ENCODE measurements around the gene GPR171. TPM values are rescaled to one million over a fixed set of nuclear protein-coding genes. Genes with fewer than 3 reads are reported as not detected.

Gene GPR171
- total and polyA plus RNA-seq, 7 donors = 0.41 to 8.9 (median 0.55) TPM; not detected in 2

GRCh38 chr3:151192545-151192944 is 10.5 kb downstream of the GPR171 start:
- intact Hi-C loops (cut with DNase I) = no loop called here
- no peak overlapping the region for H3K4me3 ChIP-seq
- no peaks in the 10 kb centered on the region for H3K36me3 ChIP-seq
- TF ChIP-seq EP300 (IDR thresholded peaks at IDR 0.05) (no peak), POLR2AphosphoS5 (IDR thresholded peaks at IDR 0.05) (no peak), CTCF (IDR thresholded peaks at IDR 0.05) (no peak)
- no peaks in the 10 kb centered on the region for H3K4me1 ChIP-seq
- no peak for DNase-seq
- H3K9me3 ChIP-seq = no peaks in the 10 kb centered on the region
- no peaks in the 10 kb centered on the region for H3K27me3 ChIP-seq
- WGBS, 2 donors = 96 to 97% methylated on average over 6 of the region's 6 CpGs
- H3K27ac ChIP-seq = no peak overlapping the region

- Histone ChIP-seq H3K4me3 (no peak overlapping the region), H3K9me3 (no peaks in the 10 kb centered on the region), H3K27ac (no peak overlapping the region), H3K36me3 (no peaks in the 10 kb centered on the region), H3K4me1 (no peaks in the 10 kb centered on the region), H3K27me3 (no peaks in the 10 kb centered on the region)
- intact Hi-C loops (cut with DNase I) = no loop called here
- WGBS, 2 donors = 84 to 88% methylated on average over 1 of the region's 1 CpG
- no peak for DNase-seq
- TF ChIP-seq CTCF (IDR thresholded peaks at IDR 0.05) = no peak
- TF ChIP-seq EP300 (IDR thresholded peaks at IDR 0.05) = no peak
- no peak for TF ChIP-seq POLR2A (IDR thresholded peaks at IDR 0.05)
- no peak for TF ChIP-seq POLR2AphosphoS5 (IDR thresholded peaks at IDR 0.05)
These were observed 11.9 kb downstream of the GPR171 start for GRCh38 chr3:151191095-151191494.

- H3K27ac ChIP-seq = no peak overlapping the region
- DNase-seq = no peak
- no peaks in the 10 kb centered on the region for H3K36me3 ChIP-seq
- H3K4me3 ChIP-seq = no peak overlapping the region
- TF ChIP-seq POLR2AphosphoS5 (IDR thresholded peaks at IDR 0.05) = no peak
- no peak for TF ChIP-seq POLR2A (IDR thresholded peaks at IDR 0.05)
- no peak for TF ChIP-seq CTCF (IDR thresholded peaks at IDR 0.05)
- no peak for TF ChIP-seq EP300 (IDR thresholded peaks at IDR 0.05)
- intact Hi-C loops (cut with DNase I) = no loop called here
- H3K9me3 ChIP-seq = no peaks in the 10 kb centered on the region
- WGBS, 2 donors = 67 to 80% methylated on average over 5 of the region's 5 CpGs
- H3K27me3 ChIP-seq = no peaks in the 10 kb centered on the region
- no peaks in the 10 kb centered on the region for H3K4me1 ChIP-seq
These were observed 19.7 kb downstream of the GPR171 start for GRCh38 chr3:151183265-151183671.

GRCh38 chr3:151182349-151183079 is 20.5 kb downstream of the GPR171 start:
- TF ChIP-seq POLR2A (IDR thresholded peaks at IDR 0.05) = no peak
- no peak for TF ChIP-seq CTCF (IDR thresholded peaks at IDR 0.05)
- no peak for TF ChIP-seq EP300 (IDR thresholded peaks at IDR 0.05)
- no peak for TF ChIP-seq POLR2AphosphoS5 (IDR thresholded peaks at IDR 0.05)
- intact Hi-C loops (cut with DNase I) = no loop called here
- 78 to 84% methylated on average over 5 of the region's 5 CpGs for WGBS, 2 donors
- Histone ChIP-seq H3K9me3 (no peaks in the 10 kb centered on the region), H3K4me3 (no peak overlapping the region), H3K36me3 (no peaks in the 10 kb centered on the region), H3K4me1 (no peaks in the 10 kb centered on the region), H3K27me3 (no peaks in the 10 kb centered on the region), H3K27ac (no peak overlapping the region)
- no peak for DNase-seq

All from sigmoid colon (tissue), 7 donors.